Gastroesophageal sphincter (tissue), 3 donors: ENCODE results near the gene LMBRD1.

Experiments used
- CTCF ChIP-seq, 4 experiments: fragments of 200-600 bp in 2 of 4; fragments of 450-650 bp in 2 of 4; sonication (generic) in 1 of 4; IDR thresholded peaks; one replicate each; pipeline ENCODE4 v1.5.1; 2017 to 2019; ENCODE audit warnings: antibody characterized with exemption in 4 of 4, mild to moderate bottlenecking in 2 of 4, moderate library complexity in 2 of 4
- EP300 ChIP-seq: sonication (generic); formaldehyde crosslinking; IDR thresholded peaks from one replicate; pipeline ENCODE4 v1.6.1; 2017; ENCODE audit warnings: antibody characterized with exemption, mild to moderate bottlenecking
- POLR2A ChIP-seq, 2 donors: fragments of 450-650 bp; IDR thresholded peaks; one replicate each; pipeline ENCODE4 v1.6.1; 2017; ENCODE audit warnings: antibody characterized with exemption in 2 of 2, mild to moderate bottlenecking in 2 of 2, moderate library complexity in 1 of 2
- POLR2AphosphoS5 ChIP-seq: sonication (generic); formaldehyde crosslinking; IDR thresholded peaks from one replicate; pipeline ENCODE4 v1.6.1; 2017; ENCODE audit warnings: antibody characterized with exemption

GRCh38 chr6:69763763-69764162 is 33.0 kb downstream of the LMBRD1 start:
- TF ChIP-seq CTCF (IDR thresholded peaks at IDR 0.05) (no peak), POLR2A (IDR thresholded peaks at IDR 0.05) (no peak), POLR2AphosphoS5 (no peak), EP300 (no peak)
